Measurements from ENCODE around the gene SPG7. TPM values are rescaled to one million over a fixed set of nuclear protein-coding genes. Genes with fewer than 3 reads are reported as not detected.

The SPG7 gene
- total and polyA plus RNA-seq, 8 donors: 25.7 to 212 (median 51.1) TPM

- Histone ChIP-seq H3K27me3 (no peaks in the 10 kb centered on the region), H3K9me3 (no peaks in the 10 kb centered on the region), H3K4me3 (no peak overlapping the region), H3K36me3 (peaks cover 0 to 27% (median 0%) of the 10 kb centered on the region in 3 donors), H3K27ac (no peak overlapping the region), H3K4me1 (no peaks in the 10 kb centered on the region)
- FAIRE-seq: no peak
- DNase-seq: no peak
- intact Hi-C loops (cut with DNase I): no loop called here
- WGBS, 2 donors: 91 to 93% methylated on average over 10 of the region's 10 CpGs
- no peak for ATAC-seq
- no peak for TF ChIP-seq CTCF (IDR thresholded peaks at IDR 0.05)
These were observed 41.0 kb downstream of the SPG7 start for GRCh38 chr16:89549007-89549700.

GRCh38 chr16:89550421-89551007 is 42.3 kb downstream of the SPG7 start:
- no peak for ATAC-seq
- TF ChIP-seq CTCF (IDR thresholded peaks at IDR 0.05): no peak
- no peak for DNase-seq
- FAIRE-seq: no peak
- Histone ChIP-seq H3K4me1 (no peaks in the 10 kb centered on the region), H3K27me3 (no peaks in the 10 kb centered on the region), H3K9me3 (no peaks in the 10 kb centered on the region), H3K27ac (no peak overlapping the region), H3K36me3 (peaks cover 0 to 38% (median 0%) of the 10 kb centered on the region in 3 donors), H3K4me3 (no peak overlapping the region)
- intact Hi-C loops (cut with DNase I): loop anchor here in 1 of 3 donors (10.0 kb wide), 1 partner anchor 226 kb away; no protein-coding TSS in a partner anchor
- 94 to 95% methylated on average over 21 to 22 of the region's 22 CpGs for WGBS, 2 donors

GRCh38 chr16:89552329-89552728 is 44.1 kb downstream of the SPG7 start:
- no peaks in the 10 kb centered on the region for H3K9me3 ChIP-seq
- 94 to 95% methylated on average over 22 of the region's 22 CpGs for WGBS, 2 donors
- no peak overlapping the region for H3K4me3 ChIP-seq
- peaks cover 0 to 32% (median 0%) of the 10 kb centered on the region in 3 donors for H3K36me3 ChIP-seq
- DNase-seq: no peak
- no peak for ATAC-seq
- no peaks in the 10 kb centered on the region for H3K4me1 ChIP-seq
- FAIRE-seq: no peak
- intact Hi-C loops (cut with DNase I): loop anchor here in 1 of 3 donors (10.0 kb wide), 1 partner anchor 228 kb away; no protein-coding TSS in a partner anchor
- H3K27ac ChIP-seq: no peak overlapping the region
- no peak for TF ChIP-seq CTCF (IDR thresholded peaks at IDR 0.05)
- no peaks in the 10 kb centered on the region for H3K27me3 ChIP-seq

- 90 to 93% methylated on average over 13 of the region's 13 CpGs for WGBS, 2 donors
- TF ChIP-seq CTCF (IDR thresholded peaks at IDR 0.05): no peak
- H3K36me3 ChIP-seq: peaks cover 0 to 30% (median 0%) of the 10 kb centered on the region in 3 donors
- intact Hi-C loops (cut with DNase I): loop anchor here in 1 of 3 donors (10.0 kb wide), 1 partner anchor 228 kb away; no protein-coding TSS in a partner anchor
- DNase-seq (no peak), ATAC-seq (no peak), FAIRE-seq (no peak)
- H3K27me3 ChIP-seq: no peaks in the 10 kb centered on the region
- no peak overlapping the region for H3K4me3 ChIP-seq
- no peaks in the 10 kb centered on the region for H3K9me3 ChIP-seq
- H3K27ac ChIP-seq: no peak overlapping the region
- no peaks in the 10 kb centered on the region for H3K4me1 ChIP-seq
These were observed 44.7 kb downstream of the SPG7 start for GRCh38 chr16:89552913-89553312.

GRCh38 chr16:89553733-89554132 is 45.5 kb downstream of the SPG7 start:
- no peak for DNase-seq

More at GRCh38 chr16:89553733-89554132, 45.5 kb downstream of the SPG7 start:
- no peak for FAIRE-seq
- H3K27me3 ChIP-seq: no peaks in the 10 kb centered on the region
- intact Hi-C loops (cut with DNase I): loop anchor here in 1 of 3 donors (10.0 kb wide), 1 partner anchor 229 kb away; no protein-coding TSS in a partner anchor
- 90 to 94% methylated on average over 17 to 18 of the region's 18 CpGs for WGBS, 2 donors
- no peaks in the 10 kb centered on the region for H3K4me1 ChIP-seq
- no peak overlapping the region for H3K4me3 ChIP-seq
- H3K27ac ChIP-seq: no peak overlapping the region
- no peak for ATAC-seq
- no peaks in the 10 kb centered on the region for H3K9me3 ChIP-seq
- H3K36me3 ChIP-seq: peaks cover 0 to 23% (median 0%) of the 10 kb centered on the region in 3 donors
- no peak for TF ChIP-seq CTCF (IDR thresholded peaks at IDR 0.05)

Measured in pancreas (tissue), 10 donors.